GM23248 (cell line): ENCODE results near the gene R3HDM2.

Experiments used
- EZH2 ChIP-seq: fragments of 200-600 bp; sonication (generic); IDR thresholded peaks from 2 replicates; pipeline ENCODE4 v1.6.1; 2018; ENCODE audit warnings: antibody characterized with exemption, mild to moderate bottlenecking; ENCODE audit not compliant: insufficient read depth, poor library complexity, severe bottlenecking
- EZH2phosphoT487 ChIP-seq: fragments of 200-600 bp; sonication (generic); IDR thresholded peaks from 2 replicates; pipeline ENCODE4 v1.6.1; 2018; ENCODE audit warnings: antibody characterized with exemption, moderate library complexity, mild to moderate bottlenecking, low read depth; ENCODE audit not compliant: insufficient read depth

- TF ChIP-seq EZH2: no peak
- no peak for TF ChIP-seq EZH2phosphoT487
These were observed 10.4 kb downstream of the R3HDM2 start for GRCh38 chr12:57420482-57420881.
